Ovary (tissue), 9 donors: Measurements from ENCODE around the gene DEFB123. TPM values are rescaled to one million over a fixed set of nuclear protein-coding genes. Genes with fewer than 3 reads are reported as not detected.

ENCODE experiments used
- DNase-seq, 5 donors: peaks; one replicate each; pipeline ENCODE4 v3.0.0-alpha.2; 2019 to 2020
- H3K27ac ChIP-seq, 2 donors: fragments of 200-600 bp; one replicate each; pipeline versions ENCODE4 v1.5.1 to v1.8.0; 2019 to 2022
- H3K27me3 ChIP-seq: fragments of 200-600 bp; one replicate; pipeline ENCODE4 v1.8.0; 2022
- H3K36me3 ChIP-seq: fragments of 200-600 bp; sonication (generic); one replicate; pipeline ENCODE4 v1.5.1; 2019
- H3K4me1 ChIP-seq: one replicate; pipeline ENCODE4 v1.8.1; 2013; ENCODE audit warnings: mild to moderate bottlenecking, moderate library complexity; ENCODE audit not compliant: insufficient read depth
- H3K4me3 ChIP-seq: fragments of 200-600 bp; sonication (generic); one replicate; pipeline ENCODE4 v1.5.1; 2017
- H3K9me3 ChIP-seq, 2 donors: fragments of 200-600 bp in 1 of 2; sonication (generic) in 1 of 2; one replicate each; pipeline versions ENCODE4 v1.5.1 to v1.8.1; 2013 to 2019; ENCODE audit warnings: mild to moderate bottlenecking in 1 of 2, moderate library complexity in 1 of 2
- CTCF ChIP-seq, 3 donors: fragments of 450-650 bp in 2 of 3; fragments of 200-600 bp in 1 of 3; IDR thresholded peaks; one replicate each; pipeline versions ENCODE4 v1.5.1 to v1.8.0; 2016 to 2022; ENCODE audit warnings: antibody characterized with exemption in 3 of 3, mild to moderate bottlenecking in 1 of 3
- EP300 ChIP-seq: sonication (generic); formaldehyde crosslinking; IDR thresholded peaks from one replicate; pipeline ENCODE4 v1.6.1; 2017; ENCODE audit warnings: antibody characterized with exemption
- POLR2A ChIP-seq: fragments of 450-650 bp; IDR thresholded peaks from one replicate; pipeline ENCODE4 v1.6.1; 2017; ENCODE audit warnings: antibody characterized with exemption, mild to moderate bottlenecking, moderate library complexity
- WGBS, 3 donors: extraction: QIAGEN DNeasy Blood & Tissue Kit in 1 of 3; methylation state at CpG; one replicate each; pipeline versions ENCODE4 v1.1.5 to v1.1.7; 2013 to 2017; 5-methylcytosine and 5-hydroxymethylcytosine counted together
- intact Hi-C, 4 donors: fragments of 100-400 bp; cut with DNase I; formaldehyde crosslinking; loops; one replicate each; pipeline versions ENCODE4 v1.11.0 to v1.15.1; 2022 to 2023
- polyA plus RNA-seq, 2 donors: library from polyadenylated mRNA; stranded (reverse); fragments of 200-250 nt in 1 of 2; fragments of 350-450 nt in 1 of 2; fragmentation: Illumina TruSeq in 1 of 2; extraction: RNeasy Lipid Tissue Mini Kit (QIAGEN cat#74804) in 1 of 2; gene quantifications; one replicate each; pipeline ENCODE4 v1.2.3, GENCODE V29; 2013 to 2014
- total RNA-seq, 7 donors: library from RNA; depleted of rRNA in 2 of 7; stranded (reverse); fragments of >200 nt in 2 of 7; fragmentation: NEBNext Ultra II Directional in 3 of 7; extraction: Animal tissue kit (Norgen Biotek cat#: 25700) in 3 of 7; gene quantifications; one replicate each; pipeline versions ENCODE4 v1.1.0 to v1.2.4, GENCODE V29; 2016 to 2023
- donor health status: DM: no; HTN: no; CAD: no; lungs with moderate emphysema.
- donor health status: DM: no; HTN: no; CAD: no.
- donor health status: Bipolar disorder and iron deficiency.
- donor health status: DM: yes; HTN: yes; CAD: no.
- donor health status: DM: no; HTN: no; CAD: no.
- donor health status: DM: yes; HTN: yes; CAD: no.

DEFB123 gene
- total and polyA plus RNA-seq, 9 donors = not detected

- no peak for TF ChIP-seq EP300
- TF ChIP-seq CTCF (IDR thresholded peaks at IDR 0.05) = no peak
- TF ChIP-seq POLR2A = no peak
- H3K9me3 ChIP-seq = no peaks in the 10 kb centered on the region
- no peaks in the 10 kb centered on the region for H3K36me3 ChIP-seq
- no peak within 1 kb of the TSS for H3K27ac ChIP-seq
- DNase-seq = no peak
- WGBS, 3 donors = 33 to 43% (median 33%) methylated on average over 3 of the region's 3 CpGs
- H3K4me1 ChIP-seq = no peaks in the 10 kb centered on the region
- H3K27me3 ChIP-seq = no peaks in the 10 kb centered on the region
- no peak within 1 kb of the TSS for H3K4me3 ChIP-seq
- intact Hi-C loops = no loop called here
Measured at GRCh38 chr20:31406115-31406514, 34.3 kb upstream of the DEFB123 start, which contains the start of gene DEFB121. DEFB121 (minus strand) TSS chr20:31406215; CDS start chr20:31406152, 63 bp downstream.

GRCh38 chr20:31410011-31410410, 30.4 kb upstream of the DEFB123 start:
- no peaks in the 10 kb centered on the region for H3K4me1 ChIP-seq
- no peak overlapping the region for H3K4me3 ChIP-seq
- no peak overlapping the region for H3K27ac ChIP-seq
- no peak for DNase-seq
- H3K36me3 ChIP-seq = no peaks in the 10 kb centered on the region
- 32 to 46% (median 35%) methylated on average over 1 of the region's 1 CpG for WGBS, 3 donors
- H3K27me3 ChIP-seq = no peaks in the 10 kb centered on the region
- TF ChIP-seq EP300 (no peak), CTCF (IDR thresholded peaks at IDR 0.05) (no peak), POLR2A (no peak)
- H3K9me3 ChIP-seq = no peaks in the 10 kb centered on the region
- intact Hi-C loops = no loop called here

- no peaks in the 10 kb centered on the region for H3K27me3 ChIP-seq
- WGBS, 3 donors = 63 to 73% (median 68%) methylated on average over 6 of the region's 6 CpGs
- H3K36me3 ChIP-seq = no peaks in the 10 kb centered on the region
- H3K4me3 ChIP-seq = no peak overlapping the region
- H3K4me1 ChIP-seq = no peaks in the 10 kb centered on the region
- H3K27ac ChIP-seq = no peak overlapping the region
- TF ChIP-seq POLR2A = no peak
- TF ChIP-seq CTCF (IDR thresholded peaks at IDR 0.05) = no peak
- no peak for TF ChIP-seq EP300
- no peaks in the 10 kb centered on the region for H3K9me3 ChIP-seq
- no peak for DNase-seq
- intact Hi-C loops = no loop called here
Measured at GRCh38 chr20:31414381-31414780, 26.1 kb upstream of the DEFB123 start.

- no peaks in the 10 kb centered on the region for H3K36me3 ChIP-seq
- no peak for DNase-seq
- 80 to 94% (median 88%) methylated on average over 2 of the region's 2 CpGs for WGBS, 3 donors
- intact Hi-C loops = no loop called here
- TF ChIP-seq POLR2A = no peak
- H3K9me3 ChIP-seq = no peaks in the 10 kb centered on the region
- H3K27ac ChIP-seq = no peak overlapping the region
- no peaks in the 10 kb centered on the region for H3K27me3 ChIP-seq
- H3K4me3 ChIP-seq = no peak overlapping the region
- no peaks in the 10 kb centered on the region for H3K4me1 ChIP-seq
Measured at GRCh38 chr20:31415653-31416052, 24.8 kb upstream of the DEFB123 start.

- intact Hi-C loops = no loop called here
- no peaks in the 10 kb centered on the region for H3K27me3 ChIP-seq
- no peaks in the 10 kb centered on the region for H3K4me1 ChIP-seq
- H3K4me3 ChIP-seq = no peak overlapping the region
- no peaks in the 10 kb centered on the region for H3K36me3 ChIP-seq
- TF ChIP-seq POLR2A (no peak), CTCF (IDR thresholded peaks at IDR 0.05) (no peak), EP300 (no peak)
- DNase-seq = no peak
- no peaks in the 10 kb centered on the region for H3K9me3 ChIP-seq
- WGBS, 3 donors = 77 to 80% (median 78%) methylated on average over 7 of the region's 7 CpGs
- H3K27ac ChIP-seq = no peak overlapping the region
Measured at GRCh38 chr20:31418307-31418706, 22.1 kb upstream of the DEFB123 start.
